HCT116 (cell line): Measurements from ENCODE around the gene AHRR. TPM values are rescaled to one million over a fixed set of nuclear protein-coding genes. Genes with fewer than 3 reads are reported as not detected.

ENCODE experiments used
- ATAC-seq: fragments of 200-7000 bp; cut with Tn5 transposase; 2 replicates; pipeline ENCODE4 v1.9.1; 2020; ENCODE audit warnings: mild to moderate bottlenecking, moderate library complexity
- BruUV-seq: library from RNA; stranded (reverse); fragments of 400-500 nt; replicated peaks from 2 replicates; lab custom pipeline; 2021; lab: Mats Ljungman, UMichigan
- CTCF ChIA-PET: fragments of 300-600 bp; sonication (Branson Sonifier 250); formaldehyde crosslinking; loops from one replicate; lab custom pipeline; 2021; ENCODE audit warnings: antibody characterized with exemption; lab: Charles Lee
- POLR2A ChIA-PET: fragments of 300-600, 350-600 bp; sonication (Branson Sonifier 250); formaldehyde crosslinking; loops from one replicate; lab custom pipeline; 2021; ENCODE audit warnings: antibody characterized with exemption; lab: Charles Lee
- RAD21 ChIA-PET, 2 experiments: fragments of 300-600 bp; sonication (Branson Sonifier 250); formaldehyde crosslinking; loops; one replicate each; lab custom pipeline; 2023; ENCODE audit warnings: low total read pairs in 2 of 2; ENCODE audit not compliant: uncharacterized antibody in 2 of 2, unreplicated experiment in 2 of 2, low non-redundant PET in 1 of 2; lab: Charles Lee
- DNase-seq: peaks from one replicate; pipeline ENCODE4 v3.0.0-alpha.2; 2010; ENCODE audit warnings: low read depth, low spot score
- H2AFZ ChIP-seq: fragments of 200-600 bp; shearing (Covaris generic), sonication (generic); 2 replicates; pipeline ENCODE4 v1.6.1; 2017; ENCODE audit warnings: low read depth, mixed run types, mixed read lengths, antibody characterized with exemption, low read length; ENCODE audit not compliant: poor library complexity, severe bottlenecking
- H3K27ac ChIP-seq: 2 replicates; pipeline ENCODE4 v1.5.1; 2012; ENCODE audit warnings: low read depth, low read length
- H3K27me3 ChIP-seq: fragments of 200-600 bp; sonication (generic); 2 replicates; pipeline ENCODE4 v1.6.1; 2016; ENCODE audit warnings: mixed run types, low read length, mixed read lengths; ENCODE audit not compliant: insufficient read depth
- H3K36me3 ChIP-seq, 2 experiments: fragments of 200-500 bp in 1 of 2; fragments of 200-600 bp in 1 of 2; sonication (Bioruptor generic) in 1 of 2; sonication (generic) in 1 of 2; 2 replicates each; pipeline versions ENCODE4 v1.5.1 to v1.6.1; 2014 to 2016; ENCODE audit warnings: low read length in 2 of 2, inconsistent platforms in 1 of 2, mixed read lengths in 1 of 2, mixed run types in 1 of 2; ENCODE audit not compliant: insufficient read depth in 2 of 2, control insufficient read depth in 1 of 2
- H3K4me1 ChIP-seq, 2 experiments: fragments of 200-600 bp in 1 of 2; sonication (generic) in 1 of 2; 2 replicates each; pipeline versions ENCODE4 v1.5.1 to v1.6.1; 2012 to 2017; ENCODE audit warnings: low read length in 2 of 2, inconsistent platforms in 1 of 2, mild to moderate bottlenecking in 1 of 2, mixed read lengths in 1 of 2, mixed run types in 1 of 2, moderate library complexity in 1 of 2; ENCODE audit not compliant: insufficient read depth in 2 of 2, control insufficient read depth in 1 of 2
- H3K4me2 ChIP-seq: fragments of 200-600 bp; sonication (generic); 2 replicates; pipeline ENCODE4 v1.6.1; 2017; ENCODE audit warnings: mixed run types, low read length, mixed read lengths
- H3K4me3 ChIP-seq, 2 experiments: fragments of 200-600 bp in 1 of 2; sonication (generic) in 1 of 2; replicated peaks in 1 of 2; 2 replicates each; pipeline ENCODE4 v1.5.1; 2011 to 2016; ENCODE audit warnings: low read length in 2 of 2, control low read depth in 1 of 2, low read depth in 1 of 2, mild to moderate bottlenecking in 1 of 2, mixed read lengths in 1 of 2, mixed run types in 1 of 2
- H3K79me2 ChIP-seq: fragments of 200-600 bp; sonication (generic); 2 replicates; pipeline ENCODE4 v1.6.1; 2017; ENCODE audit warnings: mild to moderate bottlenecking, mixed run types, low read length, moderate library complexity, mixed read lengths; ENCODE audit not compliant: insufficient read depth
- H3K9ac ChIP-seq: fragments of 200-600 bp; sonication (generic); 2 replicates; pipeline ENCODE4 v1.6.1; 2016; ENCODE audit warnings: low read length, mixed read lengths
- H3K9me2 ChIP-seq: fragments of 200-600 bp; sonication (generic), shearing (Covaris generic); 2 replicates; pipeline ENCODE4 v1.6.1; 2017; ENCODE audit warnings: mixed run types, mild to moderate bottlenecking, moderate library complexity; ENCODE audit not compliant: insufficient read depth
- H3K9me3 ChIP-seq, 2 experiments: fragments of 200-500 bp in 1 of 2; fragments of 200-600 bp in 1 of 2; sonication (Bioruptor generic) in 1 of 2; sonication (generic) in 1 of 2; 2 replicates each; pipeline ENCODE4 v1.6.1; 2014 to 2017; ENCODE audit warnings: low read length in 2 of 2, mixed read lengths in 2 of 2, inconsistent platforms in 1 of 2, low read depth in 1 of 2, mild to moderate bottlenecking in 1 of 2, mixed run types in 1 of 2, moderate library complexity in 1 of 2; ENCODE audit not compliant: control insufficient read depth in 1 of 2, insufficient read depth in 1 of 2
- H4K20me1 ChIP-seq: fragments of 200-600 bp; sonication (generic), shearing (Covaris generic); 2 replicates; pipeline ENCODE4 v1.6.1; 2017; ENCODE audit warnings: mixed run types, mild to moderate bottlenecking, moderate library complexity; ENCODE audit not compliant: insufficient read depth
- FOSL1 ChIP-seq: IDR thresholded peaks from 2 replicates; pipeline ENCODE4 v1.6.1; 2012; ENCODE audit warnings: low read depth
- JUND ChIP-seq: IDR thresholded peaks from 2 replicates; pipeline ENCODE4 v1.6.1; 2012
- POLR2A ChIP-seq: IDR thresholded peaks from 2 replicates; pipeline ENCODE4 v1.7.0; 2011; ENCODE audit warnings: borderline replicate concordance; ENCODE audit not compliant: insufficient read depth, insufficient read length; ENCODE audit errors: extremely low read depth
- POLR2AphosphoS5 ChIP-seq: IDR thresholded peaks from 2 replicates; pipeline ENCODE4 v1.6.1; 2011; ENCODE audit warnings: mild to moderate bottlenecking, low read depth, low read length, moderate library complexity
- RAD21 ChIP-seq: IDR thresholded peaks from 2 replicates; pipeline ENCODE4 v1.6.1; 2012; ENCODE audit warnings: low read depth, mild to moderate bottlenecking
- SP1 ChIP-seq: IDR thresholded peaks from 2 replicates; pipeline ENCODE4 v1.6.1; 2012; ENCODE audit warnings: low read depth
- TCF7L2 ChIP-seq: IDR thresholded peaks from 2 replicates; pipeline ENCODE4 v1.7.0; 2011; ENCODE audit warnings: borderline replicate concordance, inconsistent platforms; ENCODE audit not compliant: insufficient read depth, insufficient read length; ENCODE audit errors: extremely low read depth
- intact Hi-C: fragments of 100-400 bp; cut with micrococcal nuclease; formaldehyde crosslinking; loops from 2 replicates; pipeline ENCODE4 v1.10.0; 2022
- total RNA-seq: library from RNA; stranded (reverse); gene quantifications from one replicate; pipeline ENCODE4 v1.2.1, GENCODE V29; 2021; ENCODE audit not compliant: unreplicated experiment
- TF ChIP-seq, protein P1 (sequence below): IDR thresholded peaks from 2 replicates; pipeline ENCODE4 v1.6.1; 2012
- TF ChIP-seq, protein P2 (sequence below), 3 experiments: fragments of 200-600 bp in 1 of 3; sonication (generic) in 1 of 3; IDR thresholded peaks in 2 of 3; conservative IDR thresholded peaks in 1 of 3; 2 replicates each; pipeline ENCODE4 v1.5.1; 2012 to 2017; ENCODE audit warnings: low read depth in 2 of 3, low read length in 2 of 3, antibody characterized with exemption in 1 of 3, borderline replicate concordance in 1 of 3, control low read depth in 1 of 3, mild to moderate bottlenecking in 1 of 3, mixed read lengths in 1 of 3, mixed run types in 1 of 3, moderate library complexity in 1 of 3; ENCODE audit not compliant: insufficient read depth in 1 of 3
- TF ChIP-seq, protein P3 (sequence below): IDR thresholded peaks from 2 replicates; pipeline ENCODE4 v1.6.1; 2012; ENCODE audit warnings: low read depth
- TF ChIP-seq, protein P4 (sequence below): IDR thresholded peaks from 2 replicates; pipeline ENCODE4 v1.6.1; 2012

Gene AHRR
- total RNA-seq, 1 experiment from 2014 or later: 12.7 TPM

- Histone ChIP-seq H4K20me1 (no peaks in the 10 kb centered on the region), H3K9ac (no peak overlapping the region), H3K79me2 (no peaks in the 10 kb centered on the region), H3K4me2 (no peak overlapping the region), H3K4me1 (peaks cover 0 to 20% of the 10 kb centered on the region in 2 experiments; a peak in 2 of 4 replicates), H3K9me2 (no peaks in the 10 kb centered on the region), H3K27me3 (no peaks in the 10 kb centered on the region), H3K27ac (no peak overlapping the region), H3K36me3 (no peaks in the 10 kb centered on the region), H3K4me3 (no peak overlapping the region), H2AFZ (no peak overlapping the region), H3K9me3 (peaks cover 0 to 4% of the 10 kb centered on the region in 2 experiments; a peak in 1 of 4 replicates)
- POLR2A ChIA-PET: no interaction called here
- RAD21 ChIA-PET: no interaction called here
- no peak for ATAC-seq
- intact Hi-C loops: no loop called here
- CTCF ChIA-PET: no interaction called here
- no TSS peak for BruUV-seq
- no peak for TF ChIP-seq TCF7L2
- TF ChIP-seq, protein P1, sequence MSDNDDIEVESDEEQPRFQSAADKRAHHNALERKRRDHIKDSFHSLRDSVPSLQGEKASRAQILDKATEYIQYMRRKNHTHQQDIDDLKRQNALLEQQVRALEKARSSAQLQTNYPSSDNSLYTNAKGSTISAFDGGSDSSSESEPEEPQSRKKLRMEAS: no peak
- no peak for TF ChIP-seq SP1
- TF ChIP-seq POLR2AphosphoS5: no peak
- TF ChIP-seq, protein P2, sequence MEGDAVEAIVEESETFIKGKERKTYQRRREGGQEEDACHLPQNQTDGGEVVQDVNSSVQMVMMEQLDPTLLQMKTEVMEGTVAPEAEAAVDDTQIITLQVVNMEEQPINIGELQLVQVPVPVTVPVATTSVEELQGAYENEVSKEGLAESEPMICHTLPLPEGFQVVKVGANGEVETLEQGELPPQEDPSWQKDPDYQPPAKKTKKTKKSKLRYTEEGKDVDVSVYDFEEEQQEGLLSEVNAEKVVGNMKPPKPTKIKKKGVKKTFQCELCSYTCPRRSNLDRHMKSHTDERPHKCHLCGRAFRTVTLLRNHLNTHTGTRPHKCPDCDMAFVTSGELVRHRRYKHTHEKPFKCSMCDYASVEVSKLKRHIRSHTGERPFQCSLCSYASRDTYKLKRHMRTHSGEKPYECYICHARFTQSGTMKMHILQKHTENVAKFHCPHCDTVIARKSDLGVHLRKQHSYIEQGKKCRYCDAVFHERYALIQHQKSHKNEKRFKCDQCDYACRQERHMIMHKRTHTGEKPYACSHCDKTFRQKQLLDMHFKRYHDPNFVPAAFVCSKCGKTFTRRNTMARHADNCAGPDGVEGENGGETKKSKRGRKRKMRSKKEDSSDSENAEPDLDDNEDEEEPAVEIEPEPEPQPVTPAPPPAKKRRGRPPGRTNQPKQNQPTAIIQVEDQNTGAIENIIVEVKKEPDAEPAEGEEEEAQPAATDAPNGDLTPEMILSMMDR (IDR thresholded peaks at IDR 0.05 in 2 of 3, conservative IDR thresholded peaks at IDR 0.05 in 1 of 3; ENCODE audit: borderline replicate concordance in 1 of 3, insufficient read depth in 1 of 3, low read depth in 2 of 3, low read length in 2 of 3): no peak
- no peak for TF ChIP-seq POLR2A
- TF ChIP-seq RAD21: no peak
- TF ChIP-seq, protein P3, sequence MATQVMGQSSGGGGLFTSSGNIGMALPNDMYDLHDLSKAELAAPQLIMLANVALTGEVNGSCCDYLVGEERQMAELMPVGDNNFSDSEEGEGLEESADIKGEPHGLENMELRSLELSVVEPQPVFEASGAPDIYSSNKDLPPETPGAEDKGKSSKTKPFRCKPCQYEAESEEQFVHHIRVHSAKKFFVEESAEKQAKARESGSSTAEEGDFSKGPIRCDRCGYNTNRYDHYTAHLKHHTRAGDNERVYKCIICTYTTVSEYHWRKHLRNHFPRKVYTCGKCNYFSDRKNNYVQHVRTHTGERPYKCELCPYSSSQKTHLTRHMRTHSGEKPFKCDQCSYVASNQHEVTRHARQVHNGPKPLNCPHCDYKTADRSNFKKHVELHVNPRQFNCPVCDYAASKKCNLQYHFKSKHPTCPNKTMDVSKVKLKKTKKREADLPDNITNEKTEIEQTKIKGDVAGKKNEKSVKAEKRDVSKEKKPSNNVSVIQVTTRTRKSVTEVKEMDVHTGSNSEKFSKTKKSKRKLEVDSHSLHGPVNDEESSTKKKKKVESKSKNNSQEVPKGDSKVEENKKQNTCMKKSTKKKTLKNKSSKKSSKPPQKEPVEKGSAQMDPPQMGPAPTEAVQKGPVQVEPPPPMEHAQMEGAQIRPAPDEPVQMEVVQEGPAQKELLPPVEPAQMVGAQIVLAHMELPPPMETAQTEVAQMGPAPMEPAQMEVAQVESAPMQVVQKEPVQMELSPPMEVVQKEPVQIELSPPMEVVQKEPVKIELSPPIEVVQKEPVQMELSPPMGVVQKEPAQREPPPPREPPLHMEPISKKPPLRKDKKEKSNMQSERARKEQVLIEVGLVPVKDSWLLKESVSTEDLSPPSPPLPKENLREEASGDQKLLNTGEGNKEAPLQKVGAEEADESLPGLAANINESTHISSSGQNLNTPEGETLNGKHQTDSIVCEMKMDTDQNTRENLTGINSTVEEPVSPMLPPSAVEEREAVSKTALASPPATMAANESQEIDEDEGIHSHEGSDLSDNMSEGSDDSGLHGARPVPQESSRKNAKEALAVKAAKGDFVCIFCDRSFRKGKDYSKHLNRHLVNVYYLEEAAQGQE: no peak
- TF ChIP-seq, protein P4, sequence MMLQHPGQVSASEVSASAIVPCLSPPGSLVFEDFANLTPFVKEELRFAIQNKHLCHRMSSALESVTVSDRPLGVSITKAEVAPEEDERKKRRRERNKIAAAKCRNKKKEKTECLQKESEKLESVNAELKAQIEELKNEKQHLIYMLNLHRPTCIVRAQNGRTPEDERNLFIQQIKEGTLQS: no peak
- TF ChIP-seq FOSL1: no peak
- no peak for TF ChIP-seq JUND
- DNase-seq: no peak
Observed at GRCh38 chr5:383066-383465, 61.6 kb downstream of the AHRR start.
